SJCRH30 (cell line): ENCODE data around the gene DNAH12. TPM values are rescaled to one million over a fixed set of nuclear protein-coding genes. Genes with fewer than 3 reads are reported as not detected.
"Not testable (repeated sequence)": the region's sequence is repeated elsewhere in the genome, so short reads cannot be mapped to it uniquely, and the experiment has no call there.

ENCODE experiments used
- DNase-seq, 2 experiments: peaks; one replicate each; pipeline ENCODE4 v3.0.0-alpha.2; 2015 to 2020
- H3K27ac ChIP-seq: fragments of 250-450 bp; sonication (Bioruptor Pico); 2 replicates; pipeline ENCODE4 v1.5.1; 2020; ENCODE audit warnings: mild to moderate bottlenecking, moderate library complexity
- H3K27me3 ChIP-seq: fragments of 250-450 bp; sonication (Bioruptor Pico); 2 replicates; pipeline ENCODE4 v1.5.1; 2020; ENCODE audit warnings: mild to moderate bottlenecking, moderate library complexity
- H3K36me3 ChIP-seq: fragments of 250-450 bp; sonication (Bioruptor Pico); 2 replicates; pipeline ENCODE4 v1.5.1; 2020; ENCODE audit warnings: mild to moderate bottlenecking, moderate library complexity
- H3K4me1 ChIP-seq: fragments of 250-450 bp; sonication (Bioruptor Pico); 2 replicates; pipeline ENCODE4 v1.5.1; 2020; ENCODE audit warnings: mild to moderate bottlenecking, moderate library complexity
- H3K4me3 ChIP-seq: fragments of 250-450 bp; sonication (Bioruptor Pico); 2 replicates; pipeline ENCODE4 v1.5.1; 2020; ENCODE audit warnings: mild to moderate bottlenecking, moderate library complexity
- H3K9me3 ChIP-seq: fragments of 250-450 bp; sonication (Bioruptor Pico); replicated peaks from 2 replicates; pipeline ENCODE4 v1.5.1; 2020; ENCODE audit warnings: mild to moderate bottlenecking, moderate library complexity
- total RNA-seq: library from RNA; depleted of rRNA; stranded (reverse); fragments of >200 nt; shearing (Covaris generic); gene quantifications from 2 replicates; pipeline ENCODE4 v1.2.3, GENCODE V29; 2014

Gene DNAH12
- total RNA-seq, 1 experiment from 2014 or later = 1.4 TPM

DNA sequence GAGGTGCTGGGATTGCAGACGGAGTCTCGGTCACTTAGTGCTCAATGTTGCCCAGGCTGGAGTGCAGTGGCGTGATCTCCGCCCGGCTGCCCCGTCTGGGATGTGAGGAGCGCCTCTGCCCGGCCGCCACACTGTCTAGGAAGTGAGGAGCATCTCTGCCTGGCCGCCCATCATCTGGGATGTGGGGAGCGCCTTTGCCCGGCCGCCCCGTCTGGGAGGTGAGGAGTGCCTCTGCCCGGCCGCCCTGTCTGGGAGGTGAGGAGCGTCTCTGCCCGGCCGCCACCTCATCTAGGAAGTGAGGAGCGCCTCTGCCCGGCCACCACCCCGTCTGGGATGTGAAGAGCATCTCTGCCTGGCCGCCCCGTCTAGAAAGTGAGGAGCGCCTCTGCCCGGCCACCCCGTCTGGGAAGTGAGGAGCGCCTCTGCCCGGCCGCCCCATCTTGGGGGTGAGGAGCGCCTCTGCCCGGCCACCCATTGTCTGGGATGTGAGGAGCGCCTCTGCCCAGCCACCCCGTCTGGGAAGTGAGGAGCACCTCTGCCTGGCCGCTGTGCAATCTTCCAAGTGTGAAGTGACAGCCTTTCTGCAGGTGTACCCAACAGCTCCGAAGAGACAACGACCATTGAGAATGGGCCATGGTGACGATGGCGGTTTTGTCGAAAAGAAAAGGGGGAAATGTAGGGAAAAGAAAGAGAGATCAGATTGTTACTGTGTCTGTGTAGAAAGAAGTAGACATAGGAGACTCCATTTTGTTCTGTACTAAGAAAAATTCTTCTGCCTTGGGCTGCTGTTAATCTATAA is 205.7 kb downstream of the DNAH12 start:
- not testable (repeated sequence) for H3K27me3 ChIP-seq, H3K36me3 ChIP-seq, H3K4me1 ChIP-seq, H3K27ac ChIP-seq, H3K9me3 ChIP-seq, DNase-seq, H3K4me3 ChIP-seq

DNA sequence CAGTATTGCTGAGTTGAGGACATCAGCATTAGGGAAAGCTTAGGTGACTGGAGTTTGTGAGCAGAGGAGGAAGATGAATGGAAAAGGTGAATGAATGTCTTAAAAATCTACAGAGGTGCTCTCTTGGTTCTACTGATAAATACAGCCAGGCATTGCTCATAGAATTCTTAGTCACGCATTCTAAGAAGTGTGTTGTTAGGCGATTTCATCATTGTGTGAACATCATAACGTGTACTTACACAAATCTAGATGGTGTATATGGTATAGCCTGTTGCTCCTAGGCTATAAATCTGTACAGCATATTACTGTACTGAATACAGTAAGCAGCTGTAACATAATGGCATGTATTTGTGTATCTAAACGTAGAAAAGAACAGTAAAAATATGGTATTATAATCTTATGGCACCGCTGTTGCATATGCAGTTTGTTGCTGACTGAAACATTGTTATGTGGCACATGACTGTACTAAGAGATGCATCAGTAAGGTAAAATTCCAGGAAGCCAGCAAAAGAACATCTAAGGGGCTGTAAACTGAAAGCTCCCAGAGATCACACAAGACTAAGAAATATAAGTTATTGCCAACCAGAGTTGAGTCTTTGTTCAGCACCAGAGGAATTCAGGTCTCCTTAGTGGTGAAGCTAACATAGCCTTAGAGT is 208.7 kb downstream of the DNAH12 start:
- no peaks in the 10 kb centered on the region for H3K4me1 ChIP-seq
- H3K27ac ChIP-seq = no peak overlapping the region
- no peaks in the 10 kb centered on the region for H3K27me3 ChIP-seq
- H3K9me3 ChIP-seq = no peaks in the 10 kb centered on the region
- no peak overlapping the region for H3K4me3 ChIP-seq
- H3K36me3 ChIP-seq = no peaks in the 10 kb centered on the region
- no peak for DNase-seq

DNA sequence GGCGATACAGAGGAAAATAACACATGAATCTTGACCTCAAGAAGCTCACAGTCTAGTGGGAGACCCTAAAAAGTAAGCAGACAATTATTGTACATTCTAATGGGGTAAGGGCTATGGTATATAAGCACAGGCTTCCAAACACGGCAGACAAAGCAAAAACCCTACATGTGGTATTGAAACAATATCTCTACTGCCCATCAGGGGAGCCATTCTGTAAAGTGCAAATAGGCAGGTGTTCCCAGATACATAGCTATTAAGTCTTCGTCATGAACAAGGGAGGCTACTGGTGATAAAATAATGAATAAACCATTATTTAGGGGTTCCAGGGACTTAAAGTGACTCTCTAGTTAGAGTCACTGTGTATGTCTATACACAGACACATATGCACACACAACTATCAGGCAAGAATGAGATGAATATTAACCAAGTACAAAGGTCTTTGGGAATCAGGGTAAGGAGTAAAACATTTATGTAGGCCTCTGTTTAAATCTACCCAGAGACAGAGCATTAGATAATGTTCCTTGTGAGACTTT is 213.0 kb downstream of the DNAH12 start:
- Histone ChIP-seq H3K27ac (no peak overlapping the region), H3K27me3 (no peaks in the 10 kb centered on the region), H3K4me3 (no peak overlapping the region), H3K9me3 (no peaks in the 10 kb centered on the region), H3K4me1 (no peaks in the 10 kb centered on the region), H3K36me3 (no peaks in the 10 kb centered on the region)
- DNase-seq = no peak

DNA sequence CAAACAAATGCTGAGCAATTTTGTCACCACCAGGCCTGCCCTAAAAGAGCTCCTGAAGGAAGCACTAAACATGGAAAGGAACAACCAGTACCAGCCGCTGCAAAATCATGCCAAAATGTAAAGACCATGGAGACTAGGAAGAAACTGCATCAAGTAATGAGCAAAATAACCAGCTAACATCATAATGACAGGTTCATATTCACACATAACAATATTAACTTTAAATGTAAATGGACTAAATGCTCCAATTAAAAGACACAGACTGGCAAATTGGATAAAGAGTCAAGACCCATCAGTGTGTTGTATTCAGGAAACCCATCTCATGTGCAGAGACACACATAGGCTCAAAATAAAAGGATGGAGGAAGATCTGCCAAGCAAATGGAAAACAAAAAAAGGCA is 217.6 kb downstream of the DNAH12 start:
- not testable (repeated sequence) for H3K27ac ChIP-seq, H3K27me3 ChIP-seq, H3K4me1 ChIP-seq, H3K4me3 ChIP-seq, DNase-seq, H3K9me3 ChIP-seq, H3K36me3 ChIP-seq

DNA sequence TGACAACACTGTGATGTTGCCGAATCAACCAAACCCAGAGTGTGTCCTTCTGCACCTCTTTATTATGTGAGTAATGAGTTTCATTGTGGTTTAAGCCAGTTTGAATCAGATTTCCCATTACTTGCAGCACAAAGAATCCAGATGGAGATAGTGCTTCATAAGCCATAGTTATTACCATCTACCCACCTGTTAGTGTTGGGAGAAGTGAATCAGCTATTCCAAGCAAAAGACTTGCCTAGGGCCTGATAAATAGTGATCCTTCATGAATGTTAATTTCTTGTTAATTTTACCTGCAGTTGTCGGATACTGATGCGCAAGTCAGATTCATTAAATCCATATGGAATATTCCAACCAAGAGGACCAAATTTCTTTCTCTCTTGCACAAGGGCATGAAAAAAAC is 229.9 kb downstream of the DNAH12 start:
- Histone ChIP-seq H3K27me3 (no peaks in the 10 kb centered on the region), H3K9me3 (no peaks in the 10 kb centered on the region), H3K27ac (no peak overlapping the region), H3K4me1 (no peaks in the 10 kb centered on the region), H3K36me3 (no peaks in the 10 kb centered on the region), H3K4me3 (no peak overlapping the region)
- DNase-seq = no peak

DNA sequence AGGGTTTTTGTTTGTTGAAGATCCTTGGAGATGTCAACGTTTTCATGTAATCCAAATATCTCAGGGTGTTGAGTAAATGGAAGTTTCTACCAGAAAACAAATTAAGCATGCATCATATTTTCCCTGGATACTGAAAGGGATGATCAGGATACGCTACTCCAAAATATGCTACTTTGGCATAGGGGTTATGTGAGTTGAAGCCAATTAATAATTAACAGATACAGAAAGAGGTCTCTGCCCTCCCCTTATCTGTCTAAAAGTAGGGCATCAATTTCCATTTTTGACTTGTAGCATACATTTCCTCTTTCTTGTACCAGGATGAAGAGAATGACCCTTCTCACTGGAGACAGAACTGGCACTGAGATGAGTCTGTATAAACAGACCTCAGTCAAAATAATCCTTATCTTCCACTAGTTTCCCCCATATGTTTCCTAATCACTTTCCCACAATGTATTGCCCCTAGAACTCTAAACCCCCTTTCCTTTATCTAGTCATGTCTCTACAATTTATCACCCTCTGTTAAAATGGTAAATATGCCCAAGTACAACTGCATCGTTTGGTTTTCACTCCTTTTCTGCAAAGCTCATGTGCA is 234.3 kb downstream of the DNAH12 start:
- H3K27ac ChIP-seq = no peak overlapping the region
- no peaks in the 10 kb centered on the region for H3K27me3 ChIP-seq
- H3K9me3 ChIP-seq = no peaks in the 10 kb centered on the region
- no peak overlapping the region for H3K4me3 ChIP-seq
- no peak for DNase-seq
- H3K36me3 ChIP-seq = no peaks in the 10 kb centered on the region
- H3K4me1 ChIP-seq = no peaks in the 10 kb centered on the region

DNA sequence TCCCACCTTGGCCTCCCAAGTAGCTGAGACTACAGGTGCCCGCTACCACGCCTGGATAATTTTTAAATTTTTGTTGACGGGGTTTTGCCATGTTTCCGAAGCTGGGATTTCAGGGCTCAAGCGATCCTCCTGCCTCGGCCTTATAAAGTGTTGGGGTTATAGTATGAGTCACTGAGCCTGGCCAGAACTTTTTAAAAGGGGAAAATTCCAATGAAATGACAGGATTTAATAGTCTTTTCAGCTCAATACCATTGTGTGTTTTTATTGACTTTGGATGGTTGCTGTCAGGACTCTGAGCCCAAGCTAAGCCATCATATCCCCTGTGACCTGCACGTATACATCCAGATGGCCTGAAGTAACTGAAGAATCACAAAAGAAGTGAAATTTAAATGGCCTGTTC is 240.6 kb downstream of the DNAH12 start:
- H3K27me3 ChIP-seq, H3K4me3 ChIP-seq, H3K9me3 ChIP-seq, H3K27ac ChIP-seq, H3K36me3 ChIP-seq, H3K4me1 ChIP-seq, DNase-seq: not testable (repeated sequence)

DNA sequence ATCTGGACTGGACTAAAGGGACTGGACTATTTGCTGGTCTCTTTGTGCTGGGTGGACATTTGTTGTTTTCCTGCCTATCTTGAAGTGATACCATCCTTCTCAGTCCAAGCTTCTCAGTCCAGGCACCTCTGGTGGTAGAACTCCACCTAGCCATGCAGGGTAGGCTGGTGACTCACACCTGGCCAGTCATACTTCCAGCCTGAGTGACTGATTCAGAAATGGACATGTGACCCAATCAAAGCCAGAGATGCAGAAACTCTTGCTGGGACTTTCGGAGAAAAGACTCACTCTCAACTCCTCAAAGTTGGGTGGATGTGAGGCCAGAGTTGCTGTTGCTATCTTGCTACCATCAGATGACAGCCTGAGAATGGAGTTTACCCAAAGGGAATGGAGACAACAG is 246.1 kb downstream of the DNAH12 start:
- Histone ChIP-seq H3K27ac (no peak overlapping the region), H3K4me1 (no peaks in the 10 kb centered on the region), H3K4me3 (no peak overlapping the region), H3K9me3 (no peaks in the 10 kb centered on the region), H3K36me3 (no peaks in the 10 kb centered on the region), H3K27me3 (no peaks in the 10 kb centered on the region)
- no peak for DNase-seq

DNA sequence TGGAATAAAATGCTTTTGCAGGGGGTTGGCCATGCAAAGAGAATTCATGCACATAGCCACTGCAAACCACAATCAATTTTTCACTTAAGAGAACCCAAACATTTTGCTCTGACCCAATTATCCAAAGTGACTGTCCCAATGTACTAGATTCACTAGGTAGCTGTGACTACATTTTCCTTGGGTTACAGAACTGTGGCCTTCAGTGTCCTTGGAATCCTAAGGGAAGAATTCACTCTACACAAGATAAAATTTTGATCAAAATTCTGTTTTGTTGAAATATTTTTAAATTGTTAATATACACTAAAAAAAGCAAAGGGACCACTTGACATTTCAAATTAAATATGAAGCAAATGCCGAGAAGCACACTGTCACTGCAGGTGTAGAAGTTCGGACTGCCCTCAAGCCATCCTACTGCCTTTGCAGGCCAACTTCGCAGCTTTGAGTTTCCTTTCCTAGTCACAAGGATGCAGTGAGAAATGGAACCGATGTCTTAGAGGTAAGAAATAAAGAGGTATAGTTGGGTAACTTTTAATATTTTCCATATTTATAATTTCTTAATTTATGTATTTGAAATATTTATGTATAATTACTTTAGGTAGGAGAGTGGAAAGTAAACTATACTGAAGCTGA is 251.1 kb downstream of the DNAH12 start:
- H3K27me3 ChIP-seq = no peaks in the 10 kb centered on the region
- H3K4me3 ChIP-seq = no peak overlapping the region
- H3K9me3 ChIP-seq = no peaks in the 10 kb centered on the region
- no peak overlapping the region for H3K27ac ChIP-seq
- H3K36me3 ChIP-seq = no peaks in the 10 kb centered on the region
- DNase-seq = no peak
- no peaks in the 10 kb centered on the region for H3K4me1 ChIP-seq

DNA sequence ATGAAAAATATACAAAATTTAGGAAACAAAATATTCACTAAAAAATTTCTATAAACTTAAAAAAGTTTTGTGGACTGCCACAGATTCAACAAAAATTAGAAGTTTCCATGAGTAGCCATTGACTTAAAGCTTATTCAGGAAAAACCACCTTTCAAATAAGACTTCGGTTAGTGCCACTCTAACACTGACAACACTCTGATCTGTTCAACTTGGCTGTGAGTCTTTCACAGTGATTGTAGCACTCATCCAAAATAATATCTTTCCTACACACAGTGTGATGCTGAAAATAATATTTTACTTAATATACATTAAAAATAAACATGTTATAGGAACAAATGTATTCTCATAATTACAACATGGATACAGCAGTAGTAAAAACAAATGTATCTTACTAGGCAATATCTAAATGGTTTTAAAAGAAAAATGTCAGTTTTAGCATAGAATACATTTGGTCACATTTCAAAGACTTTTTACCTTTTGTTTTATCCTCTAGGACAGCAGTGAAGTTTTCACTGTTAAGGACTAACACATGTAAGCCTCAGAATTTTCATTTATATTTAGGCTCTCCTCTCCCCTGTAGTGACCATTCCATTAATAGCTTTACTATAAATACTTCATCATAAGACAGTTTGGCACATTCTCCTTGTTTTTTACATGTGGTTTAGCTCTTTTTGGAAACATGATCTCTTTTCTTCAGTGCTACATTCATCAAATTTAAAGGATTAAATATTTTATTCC is 251.8 kb downstream of the DNAH12 start, which contains the start of gene ASB14:
TSS of gene ASB14 (minus strand) at position 527 of the 738 bp plus-strand sequence. CDS start 652 bp downstream, outside the sequence.
- H3K4me1 ChIP-seq = no peaks in the 10 kb centered on the region
- DNase-seq = no peak
- H3K36me3 ChIP-seq = no peaks in the 10 kb centered on the region
- H3K27ac ChIP-seq = no peak within 1 kb of the TSS
- no peaks in the 10 kb centered on the region for H3K9me3 ChIP-seq
- no peak within 1 kb of the TSS for H3K4me3 ChIP-seq
- H3K27me3 ChIP-seq = no peaks in the 10 kb centered on the region

DNA sequence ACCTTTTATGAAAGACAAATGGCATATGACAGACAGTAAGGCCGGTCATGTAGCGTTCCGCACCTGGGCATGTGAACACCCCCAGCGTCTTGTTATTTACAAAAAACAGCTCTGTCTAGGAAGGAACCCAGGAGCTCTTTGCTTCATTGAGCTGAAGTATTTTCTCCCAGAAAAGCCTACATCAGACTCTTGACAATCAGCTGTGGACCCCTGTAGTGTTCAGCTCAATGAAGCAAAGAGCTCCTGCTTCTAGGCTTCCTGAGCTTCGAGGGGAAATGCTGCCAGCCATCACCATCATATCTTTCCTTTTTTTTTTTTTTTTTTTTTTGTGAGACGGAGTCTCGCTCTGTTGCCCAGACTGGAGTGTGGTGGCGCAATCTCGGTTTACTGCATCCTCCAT is 255.7 kb downstream of the DNAH12 start:
- no peaks in the 10 kb centered on the region for H3K27me3 ChIP-seq
- H3K27ac ChIP-seq = no peak overlapping the region
- H3K36me3 ChIP-seq = no peaks in the 10 kb centered on the region
- H3K4me3 ChIP-seq = no peak overlapping the region
- no peaks in the 10 kb centered on the region for H3K9me3 ChIP-seq
- no peaks in the 10 kb centered on the region for H3K4me1 ChIP-seq
- DNase-seq = no peak

DNA sequence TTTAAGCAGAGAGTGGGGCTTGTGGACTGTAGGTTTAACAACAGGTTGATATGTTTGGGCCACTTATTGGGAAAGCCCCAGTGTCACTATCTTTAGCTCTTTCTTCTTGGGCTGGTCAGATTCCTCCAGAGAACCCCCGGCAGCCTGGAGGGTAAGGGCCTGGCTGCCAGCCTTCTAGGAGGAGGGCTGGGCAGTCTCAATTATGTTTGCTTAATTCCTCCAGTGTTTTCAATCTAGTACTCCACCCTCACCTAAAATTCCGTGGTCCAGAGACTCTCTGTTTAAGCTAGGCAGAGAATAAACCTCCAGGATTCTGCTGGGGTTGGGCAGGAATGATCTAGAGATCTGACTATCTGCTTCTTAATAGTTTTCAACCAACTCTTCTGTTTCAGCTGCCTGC is 256.9 kb downstream of the DNAH12 start:
- H3K9me3 ChIP-seq = no peaks in the 10 kb centered on the region
- no peak for DNase-seq
- H3K36me3 ChIP-seq = no peaks in the 10 kb centered on the region
- H3K27ac ChIP-seq = no peak overlapping the region
- H3K4me3 ChIP-seq = no peak overlapping the region
- H3K27me3 ChIP-seq = no peaks in the 10 kb centered on the region
- no peaks in the 10 kb centered on the region for H3K4me1 ChIP-seq

DNA sequence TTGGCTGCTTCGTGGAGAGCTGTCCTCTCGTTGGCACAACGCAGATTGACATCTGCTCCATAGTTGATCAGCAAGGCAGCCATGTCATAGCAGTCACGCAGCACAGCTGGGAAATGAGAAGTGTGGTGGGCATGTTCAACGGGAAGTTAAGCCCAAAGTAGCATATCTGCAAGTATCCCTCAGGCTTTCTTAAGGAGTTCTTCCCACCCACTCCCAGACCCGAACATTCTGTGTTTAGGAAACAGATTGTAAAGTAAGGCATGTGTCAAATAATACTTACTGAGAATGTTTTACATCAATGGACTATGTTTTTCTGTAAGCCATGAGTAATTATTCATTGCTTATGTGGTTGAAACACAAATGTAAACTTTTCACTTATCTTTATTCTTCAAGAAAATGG is 260.8 kb downstream of the DNAH12 start:
- H3K27me3 ChIP-seq = no peaks in the 10 kb centered on the region
- H3K27ac ChIP-seq = no peak overlapping the region
- DNase-seq = no peak
- no peaks in the 10 kb centered on the region for H3K36me3 ChIP-seq
- H3K4me1 ChIP-seq = peaks cover 4% of the 10 kb centered on the region; the same call in 1 of the 2 replicates
- no peak overlapping the region for H3K4me3 ChIP-seq
- no peaks in the 10 kb centered on the region for H3K9me3 ChIP-seq

DNA sequence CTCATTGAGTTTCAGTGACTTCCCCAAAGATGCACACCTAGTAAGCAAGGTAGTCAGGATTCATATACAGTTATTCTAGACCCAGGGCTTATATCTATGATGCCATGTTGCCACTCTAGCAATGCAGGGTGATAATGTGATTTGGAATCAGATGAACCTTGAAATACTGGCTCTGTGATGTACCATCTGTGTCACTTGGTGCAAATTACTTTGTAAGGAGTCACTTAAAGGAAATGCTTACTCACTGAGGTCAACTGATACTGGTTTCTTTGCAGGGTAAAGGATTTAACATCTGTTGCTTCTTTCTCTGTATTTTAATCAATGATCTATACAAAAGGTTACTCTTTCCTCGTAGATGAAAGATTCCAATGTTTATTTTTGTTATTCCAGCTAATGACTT is 262.4 kb downstream of the DNAH12 start:
- Histone ChIP-seq H3K9me3 (no peaks in the 10 kb centered on the region), H3K4me1 (peaks cover 4% of the 10 kb centered on the region; the same call in 1 of the 2 replicates), H3K36me3 (peaks cover 5% of the 10 kb centered on the region), H3K4me3 (no peak overlapping the region), H3K27me3 (no peaks in the 10 kb centered on the region), H3K27ac (no peak overlapping the region)
- DNase-seq = no peak
